Colonic mucosa (tissue), 4 donors: ENCODE results near the gene CYB561. TPM values are rescaled to one million over a fixed set of nuclear protein-coding genes. Genes with fewer than 3 reads are reported as not detected.

Experiments used
- DNase-seq: peaks from one replicate; pipeline ENCODE4 v3.0.0-alpha.2; 2020
- H3K27ac ChIP-seq: fragments of 200-600 bp; one replicate; pipeline ENCODE4 v1.8.0; 2021
- H3K27me3 ChIP-seq: fragments of 200-600 bp; one replicate; pipeline ENCODE4 v1.8.0; 2021
- H3K36me3 ChIP-seq: fragments of 200-600 bp; one replicate; pipeline ENCODE4 v1.8.0; 2021
- H3K4me1 ChIP-seq: fragments of 200-600 bp; one replicate; pipeline ENCODE4 v1.8.0; 2021; ENCODE audit warnings: mild to moderate bottlenecking
- H3K4me3 ChIP-seq: fragments of 200-600 bp; one replicate; pipeline ENCODE4 v1.8.0; 2021
- H3K9ac ChIP-seq, 2 donors: one replicate each; pipeline ENCODE4 v1.7.0; 2013; ENCODE audit warnings: control low read depth in 2 of 2, low read depth in 2 of 2, low read length in 2 of 2
- H3K9me3 ChIP-seq: fragments of 200-600 bp; one replicate; pipeline ENCODE4 v1.8.0; 2021
- CTCF ChIP-seq: fragments of 200-600 bp; IDR thresholded peaks from one replicate; pipeline ENCODE4 v1.8.0; 2022; ENCODE audit warnings: antibody characterized with exemption, mild to moderate bottlenecking
- intact Hi-C: fragments of 100-400 bp; cut with DNase I; formaldehyde crosslinking; loops from one replicate; pipeline ENCODE4 v1.14.1; 2022
- total RNA-seq, 2 donors: library from RNA; stranded (reverse); fragmentation: NEBNext Ultra II Directional in 1 of 2; extraction: Animal tissue kit (Norgen Biotek cat#: 25700) in 1 of 2; gene quantifications; one replicate each; pipeline ENCODE4 v1.2.1, GENCODE V29; 2021
- donor health status: healthy.
- donor health status: DM: no; HTN: no; CAD: no.
- donor health status: DM: no; HTN: no; CAD: no.

CYB561 gene
- total RNA-seq, 2 donors from 2014 or later, result 60.1 to 90.6 TPM

- Histone ChIP-seq H3K9me3 (no peaks in the 10 kb centered on the region), H3K36me3 (no peaks in the 10 kb centered on the region), H3K27me3 (no peaks in the 10 kb centered on the region), H3K27ac (no peak overlapping the region), H3K4me3 (no peak overlapping the region), H3K4me1 (no peaks in the 10 kb centered on the region), H3K9ac (no peak overlapping the region)
- intact Hi-C loops, result no loop called here
- TF ChIP-seq CTCF, result no peak
- no peak for DNase-seq
These were observed 42.7 kb upstream of the CYB561 start for GRCh38 chr17:63488851-63489250.

GRCh38 chr17:63487014-63487339 lies 40.9 kb upstream of the CYB561 start:
- no peaks in the 10 kb centered on the region for H3K36me3 ChIP-seq

GRCh38 chr17:63486317-63487013 lies 40.4 kb upstream of the CYB561 start:
- intact Hi-C loops, result no loop called here
- Histone ChIP-seq H3K27me3 (no peaks in the 10 kb centered on the region), H3K27ac (no peak overlapping the region), H3K9ac (no peak overlapping the region), H3K9me3 (no peaks in the 10 kb centered on the region), H3K4me3 (no peak overlapping the region), H3K36me3 (no peaks in the 10 kb centered on the region), H3K4me1 (no peaks in the 10 kb centered on the region)
- DNase-seq, result no peak
- no peak for TF ChIP-seq CTCF

More at GRCh38 chr17:63487014-63487339, 40.9 kb upstream of the CYB561 start:
- no peaks in the 10 kb centered on the region for H3K9me3 ChIP-seq
- no peaks in the 10 kb centered on the region for H3K27me3 ChIP-seq
- no peak for DNase-seq
- intact Hi-C loops, result no loop called here
- H3K27ac ChIP-seq, result no peak overlapping the region
- no peak overlapping the region for H3K4me3 ChIP-seq
- TF ChIP-seq CTCF, result no peak
- H3K9ac ChIP-seq, result no peak overlapping the region
- H3K4me1 ChIP-seq, result no peaks in the 10 kb centered on the region

GRCh38 chr17:63483655-63484575 lies 37.8 kb upstream of the CYB561 start:
- Histone ChIP-seq H3K4me1 (no peaks in the 10 kb centered on the region), H3K9ac (no peak overlapping the region), H3K27me3 (no peaks in the 10 kb centered on the region), H3K4me3 (no peak overlapping the region), H3K27ac (no peak overlapping the region), H3K9me3 (no peaks in the 10 kb centered on the region), H3K36me3 (no peaks in the 10 kb centered on the region)
- TF ChIP-seq CTCF, result no peak
- intact Hi-C loops, result no loop called here
- DNase-seq, result no peak

- Histone ChIP-seq H3K27ac (no peak overlapping the region), H3K9me3 (no peaks in the 10 kb centered on the region), H3K27me3 (no peaks in the 10 kb centered on the region), H3K36me3 (no peaks in the 10 kb centered on the region), H3K4me3 (no peak overlapping the region), H3K9ac (no peak overlapping the region), H3K4me1 (peaks cover 6% of the 10 kb centered on the region)
- intact Hi-C loops, result no loop called here
- no peak for TF ChIP-seq CTCF
- DNase-seq, result no peak
These were observed 36.9 kb upstream of the CYB561 start for GRCh38 chr17:63483038-63483437.
